VCaP (cell line): ENCODE data around the gene CDC45.

ENCODE experiments used
- H3K27ac ChIP-seq: fragments of 450-650 bp; 2 replicates; pipeline ENCODE4 v1.5.1; 2017
- CTCF ChIP-seq: fragments of 450-650 bp; conservative IDR thresholded peaks from 2 replicates; pipeline ENCODE4 v1.5.1; 2017; ENCODE audit warnings: mild to moderate bottlenecking, moderate library complexity

The CDC45 gene

GRCh38 chr22:19451570-19451969 is 28.1 kb upstream of the CDC45 start:
- no peak for TF ChIP-seq CTCF
- no peak overlapping the region for H3K27ac ChIP-seq

- no peak for TF ChIP-seq CTCF
- no peak overlapping the region for H3K27ac ChIP-seq
Observed at GRCh38 chr22:19453718-19454117, 26.0 kb upstream of the CDC45 start.

GRCh38 chr22:19454156-19454555 is 25.6 kb upstream of the CDC45 start:
- no peak for TF ChIP-seq CTCF
- no peak overlapping the region for H3K27ac ChIP-seq

GRCh38 chr22:19455033-19455432 is 24.7 kb upstream of the CDC45 start:
- TF ChIP-seq CTCF, result no peak

GRCh38 chr22:19455585-19456370 is 23.9 kb upstream of the CDC45 start:
- no peak overlapping the region for H3K27ac ChIP-seq
- no peak for TF ChIP-seq CTCF

More at GRCh38 chr22:19455033-19455432, 24.7 kb upstream of the CDC45 start:
- H3K27ac ChIP-seq, result no peak overlapping the region

GRCh38 chr22:19456541-19456940 is 23.2 kb upstream of the CDC45 start:
- TF ChIP-seq CTCF, result no peak
- H3K27ac ChIP-seq, result no peak overlapping the region

- no peak for TF ChIP-seq CTCF
- H3K27ac ChIP-seq, result no peak overlapping the region
Observed at GRCh38 chr22:19457828-19458428, 21.8 kb upstream of the CDC45 start.
